GM10248 (cell line): ENCODE measurements around the gene CTSD.

ENCODE experiments used
- CTCF ChIA-PET: fragments of 300-600 bp; sonication (Branson Sonifier 250); formaldehyde crosslinking; extraction: SDS; loops from one replicate; lab custom pipeline; 2021; ENCODE audit warnings: antibody characterized with exemption; lab: Yijun Ruan, JAX
- POLR2A ChIA-PET: fragments of 350-650 bp; sonication (Branson Sonifier 250); formaldehyde crosslinking; extraction: SDS; loops from one replicate; lab custom pipeline; 2020; ENCODE audit warnings: antibody characterized with exemption; lab: Yijun Ruan, JAX
- DNase-seq: peaks from one replicate; pipeline ENCODE4 v3.0.0; 2012; ENCODE audit errors: extremely low spot score
- TF ChIP-seq, protein P1 (sequence below): IDR thresholded peaks from 2 replicates; pipeline ENCODE4 v1.5.1; 2012; ENCODE audit warnings: mild to moderate bottlenecking, low read depth; ENCODE audit errors: extremely low read depth, missing control alignments, control extremely low read depth

Gene CTSD

DNA sequence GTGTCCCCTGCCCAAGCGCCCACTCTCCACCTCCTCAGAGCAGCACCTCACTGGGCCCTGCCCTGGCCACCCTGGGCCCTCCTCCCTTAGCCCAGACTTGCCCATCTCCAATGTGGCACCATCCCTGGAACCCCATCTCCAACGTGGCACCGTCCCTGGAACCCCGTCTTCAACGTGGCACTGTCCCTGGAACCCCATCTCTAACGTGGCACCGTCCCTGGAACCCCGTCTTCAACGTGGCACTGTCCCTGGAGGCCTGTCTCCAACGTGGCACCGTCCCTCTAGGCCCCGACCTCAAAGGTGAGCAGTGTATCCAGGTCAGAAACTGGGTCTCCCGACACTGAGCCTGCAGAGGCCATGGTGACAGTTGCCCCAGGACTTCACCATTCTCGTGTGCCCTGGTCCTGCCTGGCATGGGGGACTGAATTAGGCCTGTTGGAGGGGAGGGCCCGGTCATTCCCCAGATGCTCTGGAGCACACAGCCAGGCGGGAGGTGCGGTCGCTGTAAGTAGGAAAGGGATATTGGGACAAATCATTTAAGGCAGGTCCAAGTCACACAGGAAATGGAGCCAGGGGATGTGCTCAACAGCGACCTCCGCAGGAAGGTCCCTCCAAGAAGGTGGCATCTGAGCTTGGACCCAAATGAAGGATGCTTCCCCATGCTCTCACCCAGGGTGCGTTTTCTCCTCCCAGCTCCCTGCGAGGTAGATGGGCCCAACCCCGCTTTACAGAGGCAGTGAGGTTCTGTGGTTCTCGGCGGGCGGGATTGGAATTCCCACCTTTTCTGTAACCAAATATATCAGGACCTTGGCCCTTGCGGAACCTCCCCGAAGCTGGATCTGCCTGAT lies 2.4 kb upstream of the CTSD start:
- no peak for DNase-seq
- ChIA-PET POLR2A (no interaction called here), CTCF (interaction anchor here (1.4 kb wide), 2 partner anchors 72 to 386 kb away, joined by 3 to 8 read pairs; no protein-coding TSS in a partner anchor)
- TF ChIP-seq, protein P1, sequence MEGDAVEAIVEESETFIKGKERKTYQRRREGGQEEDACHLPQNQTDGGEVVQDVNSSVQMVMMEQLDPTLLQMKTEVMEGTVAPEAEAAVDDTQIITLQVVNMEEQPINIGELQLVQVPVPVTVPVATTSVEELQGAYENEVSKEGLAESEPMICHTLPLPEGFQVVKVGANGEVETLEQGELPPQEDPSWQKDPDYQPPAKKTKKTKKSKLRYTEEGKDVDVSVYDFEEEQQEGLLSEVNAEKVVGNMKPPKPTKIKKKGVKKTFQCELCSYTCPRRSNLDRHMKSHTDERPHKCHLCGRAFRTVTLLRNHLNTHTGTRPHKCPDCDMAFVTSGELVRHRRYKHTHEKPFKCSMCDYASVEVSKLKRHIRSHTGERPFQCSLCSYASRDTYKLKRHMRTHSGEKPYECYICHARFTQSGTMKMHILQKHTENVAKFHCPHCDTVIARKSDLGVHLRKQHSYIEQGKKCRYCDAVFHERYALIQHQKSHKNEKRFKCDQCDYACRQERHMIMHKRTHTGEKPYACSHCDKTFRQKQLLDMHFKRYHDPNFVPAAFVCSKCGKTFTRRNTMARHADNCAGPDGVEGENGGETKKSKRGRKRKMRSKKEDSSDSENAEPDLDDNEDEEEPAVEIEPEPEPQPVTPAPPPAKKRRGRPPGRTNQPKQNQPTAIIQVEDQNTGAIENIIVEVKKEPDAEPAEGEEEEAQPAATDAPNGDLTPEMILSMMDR, result no peak

DNA sequence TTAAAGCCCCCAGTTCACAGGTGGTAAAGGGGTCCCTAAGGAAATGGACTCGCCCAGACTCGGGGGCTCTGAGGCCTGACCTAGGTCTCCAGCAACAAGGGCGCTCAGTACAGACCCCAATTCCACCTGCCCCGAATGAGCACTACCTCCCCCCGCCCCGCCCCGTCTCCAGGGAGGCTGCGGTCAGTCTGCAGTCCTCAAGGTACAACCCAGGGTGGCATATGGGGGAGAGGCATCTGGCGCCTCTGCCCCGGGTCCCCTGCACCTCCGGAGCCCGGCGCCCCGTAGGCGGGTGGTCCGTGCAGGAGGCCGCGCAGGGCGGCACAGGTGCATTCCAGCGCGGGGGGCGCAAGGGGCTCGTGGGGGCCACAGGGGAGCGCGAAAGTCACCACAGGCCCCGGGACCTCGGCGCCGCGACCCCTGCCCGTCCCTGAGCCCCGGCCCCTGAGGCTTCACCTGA lies 361 bp downstream of the CTSD start:
- ChIA-PET POLR2A (no interaction called here), CTCF (interaction anchor here (1.2 kb wide), 1 partner anchor 14 kb away, joined by 3 read pairs; no protein-coding TSS in a partner anchor)
- DNase-seq, result no peak
- TF ChIP-seq, protein P1, result no peak

DNA sequence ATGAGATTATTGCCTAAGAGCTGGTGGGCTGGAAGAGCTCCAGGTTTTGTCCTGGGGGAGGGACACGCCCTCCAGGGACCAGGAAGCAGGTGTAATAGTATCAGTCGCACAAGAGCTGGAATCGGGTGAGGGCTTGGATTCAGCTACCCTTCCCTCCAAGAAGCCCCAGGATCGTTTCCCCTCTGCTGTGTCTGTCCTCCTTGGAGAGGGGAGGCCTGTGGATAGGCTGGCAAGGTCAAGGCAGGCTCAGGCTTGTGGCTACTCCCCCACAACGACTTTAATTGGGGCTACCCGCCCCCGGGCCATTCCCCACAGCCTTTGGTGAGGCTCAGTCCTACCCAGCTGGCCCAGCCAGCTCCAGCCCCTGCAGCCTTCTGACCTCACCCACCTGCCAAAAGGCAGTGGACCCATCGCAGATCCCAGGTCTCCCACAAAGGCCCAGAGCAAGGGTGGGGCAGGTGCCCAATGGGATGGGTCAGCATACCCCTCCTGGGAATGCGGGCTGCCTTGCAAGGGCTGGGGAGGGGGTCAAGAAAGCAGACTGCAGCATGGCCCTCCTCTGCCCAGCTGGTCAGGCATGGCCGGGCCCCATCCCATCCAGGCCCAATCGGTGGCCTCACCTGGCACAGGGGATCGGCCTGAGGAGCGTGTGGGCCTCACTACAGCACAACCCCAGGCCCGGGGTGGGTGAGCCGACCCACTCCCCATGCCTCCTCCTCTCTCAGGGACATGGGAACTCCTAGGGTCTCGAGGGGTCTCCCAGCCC lies 1.0 kb downstream of the CTSD start:
- CTCF ChIA-PET, result interaction anchor here (0.6 to 2.0 kb wide), 4 partner anchors 10 to 388 kb away, joined by 3 to 8 read pairs (median 4); no protein-coding TSS in a partner anchor

DNA sequence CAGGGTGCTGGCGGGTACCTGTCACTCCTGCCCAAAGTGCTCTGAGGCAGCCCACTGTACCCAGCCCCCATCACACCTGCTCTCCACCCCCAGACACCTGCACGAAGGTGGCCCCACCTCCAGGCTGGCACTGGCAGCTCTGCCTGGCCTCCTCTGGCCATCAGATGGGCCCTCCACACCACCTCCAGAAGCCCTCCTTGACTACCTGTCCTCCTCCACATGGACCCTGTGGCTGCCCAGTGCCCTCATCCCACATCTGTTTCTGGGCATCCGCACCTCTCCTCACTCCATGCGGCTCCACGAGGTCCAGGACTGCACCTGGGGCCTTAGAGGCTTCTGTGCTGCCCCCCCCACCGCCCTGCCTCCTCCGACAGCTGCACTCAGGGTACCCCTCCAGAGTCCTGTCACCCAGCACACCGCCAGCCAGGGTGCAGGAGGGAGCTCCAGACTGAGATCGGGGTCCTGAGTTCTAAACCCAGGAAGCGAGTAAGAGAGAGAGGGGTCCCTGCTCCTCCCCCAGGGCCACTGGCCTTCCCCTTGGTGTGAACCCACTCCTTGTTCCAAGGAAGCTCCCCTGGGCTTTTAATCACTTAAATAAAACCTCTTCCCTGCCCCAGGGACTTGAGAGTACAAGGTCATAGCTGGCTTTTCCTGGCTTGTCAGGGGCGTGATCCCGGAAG lies 1.7 kb downstream of the CTSD start:
- POLR2A ChIA-PET, result no interaction called here
- DNase-seq, result no peak
- CTCF ChIA-PET, result interaction anchor here (0.6 to 2.0 kb wide), 4 partner anchors 11 to 389 kb away, joined by 3 to 8 read pairs (median 4); no protein-coding TSS in a partner anchor
- TF ChIP-seq, protein P1, result no peak

More for the DNA sequence above, 1.0 kb downstream of the CTSD start:
- POLR2A ChIA-PET, result no interaction called here
- no peak for DNase-seq
- TF ChIP-seq, protein P1, result no peak

DNA sequence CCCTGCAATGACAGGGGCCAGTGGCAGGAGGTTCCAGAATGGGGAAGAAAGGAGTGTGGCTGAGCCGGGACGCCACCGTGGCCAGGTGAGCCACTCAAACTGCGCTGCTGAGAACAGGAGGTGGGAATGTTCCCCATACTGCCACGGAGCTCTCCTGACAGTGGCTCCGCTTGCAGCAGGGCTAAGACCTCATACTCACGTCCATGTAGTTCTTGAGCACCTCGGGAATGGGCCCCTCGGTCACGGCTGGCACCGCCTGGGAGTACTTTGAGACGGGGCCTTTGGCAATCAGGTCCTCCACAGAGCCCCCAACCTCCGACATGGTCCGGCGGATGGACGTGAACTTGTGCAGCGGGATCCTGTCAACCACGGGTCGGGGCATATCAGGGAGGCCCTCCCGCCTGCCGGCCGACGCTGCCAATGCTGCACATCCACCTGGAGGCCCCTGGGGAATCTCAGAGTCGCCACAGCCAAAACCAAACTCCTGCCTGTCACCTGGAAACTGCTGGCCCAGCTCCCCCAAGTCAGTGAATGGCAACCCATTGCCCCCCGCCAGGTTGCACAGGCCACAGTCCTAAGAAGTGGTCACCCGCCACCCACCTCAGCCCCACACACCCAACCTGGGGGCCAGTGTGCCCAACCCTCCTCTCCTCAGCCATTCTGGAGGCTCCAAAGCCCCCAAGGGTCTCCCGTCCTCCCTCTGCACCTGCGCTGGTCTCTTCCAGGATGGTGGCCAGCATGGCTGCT lies 2.4 kb downstream of the CTSD start:
- ChIA-PET CTCF (interaction anchor here (1.3 to 2.0 kb wide), 3 partner anchors 11 to 390 kb away, joined by 3 to 8 read pairs (median 5); no protein-coding TSS in a partner anchor), POLR2A (no interaction called here)
- no peak for DNase-seq
- TF ChIP-seq, protein P1, result no peak
